WTC11 (cell line): ENCODE measurements around the gene AK5. TPM values are rescaled to one million over a fixed set of nuclear protein-coding genes. Genes with fewer than 3 reads are reported as not detected.
A peak's percentile ranks its signal among the peaks of the same experiment; 100 is the strongest.
"Not testable (repeated sequence)": the region's sequence is repeated elsewhere in the genome, so short reads cannot be mapped to it uniquely, and the experiment has no call there.

Experiments used
- ATAC-seq: fragments of 200-7000 bp; cut with Tn5 transposase; 2 replicates; pipeline ENCODE4 v1.10.0; 2021; ENCODE audit warnings: mild to moderate bottlenecking, moderate library complexity
- CTCF ChIA-PET: fragments of 300-600 bp; sonication (Branson Sonifier 250); formaldehyde crosslinking; loops from one replicate; lab custom pipeline; 2021; ENCODE audit warnings: antibody characterized with exemption; lab: Charles Lee
- POLR2A ChIA-PET: fragments of 350-600 bp; sonication (Branson Sonifier 250); formaldehyde crosslinking; loops from one replicate; lab custom pipeline; 2021; ENCODE audit warnings: antibody characterized with exemption; lab: Charles Lee
- DNase-seq: peaks from one replicate; pipeline ENCODE4 v3.0.0; 2021; ENCODE audit warnings: low spot score
- H3K27ac Mint-ChIP-seq: 2 replicates; pipeline ENCODE4 v1.8.0; 2021; ENCODE audit warnings: mixed read lengths
- H3K27me3 Mint-ChIP-seq: 2 replicates; pipeline ENCODE4 v1.8.0; 2021; ENCODE audit warnings: low read depth, mild to moderate bottlenecking, moderate library complexity, mixed read lengths
- H3K36me3 Mint-ChIP-seq: 2 replicates; pipeline ENCODE4 v1.8.0; 2021; ENCODE audit warnings: mixed read lengths
- H3K4me1 Mint-ChIP-seq: 2 replicates; pipeline ENCODE4 v1.8.0; 2022; ENCODE audit warnings: mixed read lengths
- H3K4me3 Mint-ChIP-seq: 2 replicates; pipeline ENCODE4 v1.8.0; 2021; ENCODE audit warnings: mild to moderate bottlenecking, moderate library complexity, mixed read lengths
- H3K9me3 Mint-ChIP-seq: 2 replicates; pipeline ENCODE4 v1.8.0; 2021; ENCODE audit warnings: mixed read lengths
- E2F4 ChIP-seq: sonication (generic); formaldehyde crosslinking; IDR thresholded peaks from 2 replicates; pipeline ENCODE4 v1.8.1; 2022; ENCODE audit warnings: low read depth, mild to moderate bottlenecking, moderate library complexity, missing genetic modification reagents, borderline replicate concordance
- ERG ChIP-seq: fragments of 250-450 bp; sonication (Bioruptor Pico); IDR thresholded peaks from 2 replicates; pipeline ENCODE4 v1.8.0; 2021; ENCODE audit warnings: mild to moderate bottlenecking
- ETV6 ChIP-seq: sonication (generic); formaldehyde crosslinking; IDR thresholded peaks from 2 replicates; pipeline ENCODE4 v1.8.1; 2022; ENCODE audit warnings: mild to moderate bottlenecking, missing genetic modification reagents
- GABPB1 ChIP-seq: sonication (generic); formaldehyde crosslinking; IDR thresholded peaks from 2 replicates; pipeline ENCODE4 v1.8.1; 2023; ENCODE audit warnings: mild to moderate bottlenecking, missing genetic modification reagents
- MYBL2 ChIP-seq: sonication (generic); formaldehyde crosslinking; IDR thresholded peaks from 2 replicates; pipeline ENCODE4 v1.8.1; 2023; ENCODE audit warnings: mild to moderate bottlenecking, moderate library complexity, missing genetic modification reagents
- NFYB ChIP-seq: sonication (generic); formaldehyde crosslinking; conservative IDR thresholded peaks from 2 replicates; pipeline ENCODE4 v1.8.0; 2022; ENCODE audit warnings: low read depth, missing genetic modification reagents
- NR1H2 ChIP-seq: sonication (generic); formaldehyde crosslinking; IDR thresholded peaks from 2 replicates; pipeline ENCODE4 v1.9.0; 2021; ENCODE audit warnings: mild to moderate bottlenecking, moderate library complexity, missing genetic modification reagents
- PRRX2 ChIP-seq: fragments of 250-450 bp; sonication (Bioruptor Pico); IDR thresholded peaks from 2 replicates; pipeline ENCODE4 v1.8.0; 2021; ENCODE audit warnings: mild to moderate bottlenecking
- SP1 ChIP-seq: sonication (generic); formaldehyde crosslinking; conservative IDR thresholded peaks from 2 replicates; pipeline ENCODE4 v1.8.1; 2022; ENCODE audit warnings: missing genetic modification reagents
- STAT6 ChIP-seq: sonication (generic); formaldehyde crosslinking; conservative IDR thresholded peaks from 2 replicates; pipeline ENCODE4 v1.8.1; 2023; ENCODE audit warnings: mild to moderate bottlenecking, low read depth, missing genetic modification reagents, moderate library complexity
- TEAD4 ChIP-seq: sonication (generic); formaldehyde crosslinking; IDR thresholded peaks from 2 replicates; pipeline ENCODE4 v1.8.0; 2022; ENCODE audit warnings: mild to moderate bottlenecking, missing genetic modification reagents
- TP53 ChIP-seq: sonication (generic); formaldehyde crosslinking; IDR thresholded peaks from 2 replicates; pipeline ENCODE4 v1.8.1; 2023; ENCODE audit warnings: mild to moderate bottlenecking, missing genetic modification reagents
- ZNF121 ChIP-seq: sonication (generic); formaldehyde crosslinking; IDR thresholded peaks from 2 replicates; pipeline ENCODE4 v1.8.0; 2023; ENCODE audit warnings: missing genetic modification reagents
- ZNF425 ChIP-seq: fragments of 250-450 bp; sonication (Bioruptor Pico); conservative IDR thresholded peaks from 2 replicates; pipeline ENCODE4 v1.9.0; 2021; ENCODE audit warnings: mild to moderate bottlenecking
- total RNA-seq: library from RNA; stranded (reverse); gene quantifications from 3 replicates; pipeline ENCODE4 v1.2.3, GENCODE V29; 2021

Gene AK5
- total RNA-seq, 1 experiment from 2014 or later = 3.0 TPM

- ChIA-PET POLR2A (no interaction called here), CTCF (no interaction called here)
- no peaks in the 10 kb centered on the region for H3K27me3 Mint-ChIP-seq
- H3K4me3 Mint-ChIP-seq = no peak overlapping the region
- H3K36me3 Mint-ChIP-seq = no peaks in the 10 kb centered on the region
- no peak for TF ChIP-seq ZNF425 (CRISPR knock-in tag)
- H3K9me3 Mint-ChIP-seq = 0 out of 2 replicates have a peak, but pooled peaks cover 9% of the 10 kb centered on the region
- no peak for DNase-seq
- H3K4me1 Mint-ChIP-seq = no peaks in the 10 kb centered on the region
- no peak for ATAC-seq
- no peak overlapping the region for H3K27ac Mint-ChIP-seq
Measured at GRCh38 chr1:77524038-77524437, 242.2 kb downstream of the AK5 start.

- H3K36me3 Mint-ChIP-seq, H3K4me1 Mint-ChIP-seq, H3K4me3 Mint-ChIP-seq, H3K27ac Mint-ChIP-seq, DNase-seq, H3K27me3 Mint-ChIP-seq, POLR2A ChIA-PET, ATAC-seq, H3K9me3 Mint-ChIP-seq: not testable (repeated sequence)
- CTCF ChIA-PET = interaction anchor here (0.8 kb wide), 1 partner anchor 16 kb away, joined by 3 read pairs; no protein-coding TSS in a partner anchor
- peak; percentile 59 for TF ChIP-seq NFYB (CRISPR knock-in tag)
Measured at GRCh38 chr1:77531149-77531548, 249.3 kb downstream of the AK5 start.

GRCh38 chr1:77531596-77532280, 249.9 kb downstream of the AK5 start:
- H3K4me3 Mint-ChIP-seq, DNase-seq, H3K9me3 Mint-ChIP-seq, H3K36me3 Mint-ChIP-seq, ATAC-seq, H3K27me3 Mint-ChIP-seq, H3K27ac Mint-ChIP-seq, POLR2A ChIA-PET, H3K4me1 Mint-ChIP-seq: not testable (repeated sequence)
- CTCF ChIA-PET = interaction anchor here (0.7 to 0.8 kb wide), 2 partner anchors 16 to 408 kb away, joined by 3 read pairs; no protein-coding TSS in a partner anchor

GRCh38 chr1:77532641-77533040, 250.8 kb downstream of the AK5 start:
- no peak for DNase-seq
- Mint-ChIP-seq H3K27ac (no peak overlapping the region), H3K4me3 (no peak overlapping the region), H3K27me3 (no peaks in the 10 kb centered on the region), H3K4me1 (peaks cover 4% of the 10 kb centered on the region; the same call in 1 of the 2 replicates), H3K9me3 (peaks cover 6% of the 10 kb centered on the region), H3K36me3 (peaks cover 6% of the 10 kb centered on the region; the same call in 1 of the 2 replicates)
- POLR2A ChIA-PET = interaction anchor here (1.2 kb wide), 1 partner anchor 17 kb away, joined by 4 read pairs; no protein-coding TSS in a partner anchor
- no peak for ATAC-seq
- CTCF ChIA-PET = interaction anchor here (1.0 to 2.2 kb wide), 6 partner anchors 17 to 369 kb away, joined by 3 to 21 read pairs (median 4); no protein-coding TSS in a partner anchor
- no peak for TF ChIP-seq E2F4 (CRISPR knock-in tag)
- TF ChIP-seq MYBL2 (CRISPR knock-in tag) = no peak
- TF ChIP-seq NR1H2 (CRISPR knock-in tag) = no peak
- no peak for TF ChIP-seq SP1
- no peak for TF ChIP-seq TP53
- TF ChIP-seq ERG (CRISPR knock-in tag) = no peak
- TF ChIP-seq STAT6 = no peak
- TF ChIP-seq PRRX2 (CRISPR knock-in tag) = no peak
- TF ChIP-seq ZNF121 (CRISPR knock-in tag) = no peak
- no peak for TF ChIP-seq TEAD4
- TF ChIP-seq ETV6 (CRISPR knock-in tag) = no peak
- no peak for TF ChIP-seq GABPB1 (CRISPR knock-in tag)
